ENCODE data around the gene SPDYE6.
"Not testable (repeated sequence)": the region's sequence is repeated elsewhere in the genome, so short reads cannot be mapped to it uniquely, and the experiment has no call there.

GRCh38 chr7:102365390-102365789 lies 9.1 kb upstream of the SPDYE6 start:
- TF ChIP-seq CTCF (IDR thresholded peaks at IDR 0.05); ZFX (IDR thresholded peaks at IDR 0.05; ENCODE audit: borderline replicate concordance): not testable (repeated sequence)

Measured in 22Rv1 (cell line).